Endothelial cell of umbilical vein (primary cell): ENCODE results near the gene NKD2.

ENCODE experiments used
- CTCF ChIP-seq, 2 donors: IDR thresholded peaks; 1 replicate in 1 of 2; 2 replicates in 1 of 2; pipeline ENCODE4 v1.5.1; 2011; ENCODE audit warnings: low read length in 2 of 2, mild to moderate bottlenecking in 2 of 2, moderate library complexity in 2 of 2, control low read depth in 1 of 2, inconsistent platforms in 1 of 2, low read depth in 1 of 2; ENCODE audit not compliant: insufficient read depth in 1 of 2; ENCODE audit errors: extremely low read depth in 1 of 2
- EZH2 ChIP-seq: IDR thresholded peaks from 2 replicates; pipeline ENCODE4 v1.6.1; 2012; ENCODE audit warnings: borderline replicate concordance, low read depth, mild to moderate bottlenecking, moderate library complexity, low read length, inconsistent platforms; ENCODE audit not compliant: severe bottlenecking
- GATA2 ChIP-seq: IDR thresholded peaks from 2 replicates; pipeline ENCODE4 v1.7.0; 2011; ENCODE audit warnings: low read depth, mild to moderate bottlenecking, moderate library complexity, mixed read lengths, low read length; ENCODE audit not compliant: insufficient read length, insufficient read depth
- JUN ChIP-seq: IDR thresholded peaks from 2 replicates; pipeline ENCODE4 v1.6.1; 2011; ENCODE audit warnings: borderline replicate concordance, low read depth; ENCODE audit not compliant: insufficient read length, insufficient read depth
- MYC ChIP-seq: IDR thresholded peaks from one replicate; pipeline ENCODE4 v1.6.1; 2011; ENCODE audit warnings: mild to moderate bottlenecking, low read depth, low read length
- POLR2A ChIP-seq: IDR thresholded peaks from 2 replicates; pipeline ENCODE4 v1.6.1; 2012; ENCODE audit warnings: low read depth, mild to moderate bottlenecking, control low read depth, low read length
- POLR2AphosphoS5 ChIP-seq: IDR thresholded peaks from 2 replicates; pipeline ENCODE4 v1.6.1; 2012; ENCODE audit warnings: low read depth, mild to moderate bottlenecking, control low read depth, low read length, moderate library complexity; ENCODE audit not compliant: insufficient read depth
- TF ChIP-seq, protein P1 (sequence below): IDR thresholded peaks from 2 replicates; pipeline ENCODE4 v1.6.1; 2011; ENCODE audit not compliant: insufficient read depth, insufficient read length

DNA sequence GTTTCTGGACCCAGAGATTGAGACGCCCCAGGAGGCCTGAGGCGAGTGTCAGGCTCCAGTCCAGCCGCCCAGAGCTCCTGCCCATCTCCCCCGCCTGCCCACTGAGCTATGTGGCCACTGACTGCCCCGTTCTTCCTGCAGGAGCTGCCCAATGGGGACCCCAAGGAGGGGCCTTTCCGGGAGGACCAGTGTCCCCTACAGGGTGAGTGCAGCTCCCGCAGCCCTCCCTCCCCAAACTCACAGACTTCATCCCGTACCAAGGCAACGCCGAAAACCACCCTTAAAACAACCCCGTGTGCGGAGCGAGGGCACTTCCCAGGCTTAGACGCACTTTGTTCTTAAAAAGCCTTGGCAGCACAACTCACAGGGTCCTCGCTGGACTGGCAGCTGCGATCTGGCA is 23.4 kb downstream of the NKD2 start:
- TF ChIP-seq CTCF (IDR thresholded peaks at IDR 0.05; ENCODE audit: extremely low read depth in 1 of 2, insufficient read depth in 1 of 2, low read depth in 1 of 2, low read length in 2 of 2) (no peak), POLR2AphosphoS5 (no peak), POLR2A (no peak), EZH2 (no peak), GATA2 (no peak), JUN (no peak), MYC (no peak)
- TF ChIP-seq, protein P1, sequence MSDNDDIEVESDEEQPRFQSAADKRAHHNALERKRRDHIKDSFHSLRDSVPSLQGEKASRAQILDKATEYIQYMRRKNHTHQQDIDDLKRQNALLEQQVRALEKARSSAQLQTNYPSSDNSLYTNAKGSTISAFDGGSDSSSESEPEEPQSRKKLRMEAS: no peak
